ENCODE data around the gene DFFA. TPM values are rescaled to one million over a fixed set of nuclear protein-coding genes. Genes with fewer than 3 reads are reported as not detected.
A peak's percentile ranks its signal among the peaks of the same experiment; 100 is the strongest.

The DFFA gene
- total RNA-seq, 4 donors from 2014 or later, result 7.5 to 31.6 (median 17.1) TPM

DNA sequence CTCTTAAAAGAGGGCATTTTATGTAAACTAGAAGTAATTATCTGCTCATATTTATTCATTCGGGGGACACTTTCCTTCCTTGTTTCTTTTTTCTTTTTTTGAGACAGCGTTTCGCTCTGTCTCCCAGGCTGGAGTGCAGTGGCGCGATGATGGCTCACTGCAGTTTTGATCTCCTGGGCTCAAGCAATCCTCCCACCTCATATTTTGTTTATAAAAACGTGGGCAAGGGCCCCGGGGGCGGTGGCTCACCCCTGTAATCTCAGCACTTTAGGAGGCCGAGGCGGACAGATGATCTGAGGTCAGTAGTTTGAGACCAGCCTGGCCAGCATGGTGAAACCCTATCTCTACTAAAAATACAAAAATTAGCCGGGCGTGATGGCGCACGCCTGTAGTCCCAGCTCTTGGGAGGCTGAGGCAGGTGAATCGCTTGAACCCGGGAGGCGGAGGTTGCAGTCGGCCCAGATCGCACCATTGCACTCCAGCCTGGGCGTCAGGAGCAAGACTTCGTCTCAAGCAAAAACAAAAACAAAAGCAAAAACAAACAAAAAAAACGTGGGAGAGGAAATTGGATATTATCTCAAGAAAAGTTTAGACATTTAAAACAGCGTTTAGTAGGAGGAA is 926 bp upstream of the DFFA start:
- TF ChIP-seq POLR2A (IDR thresholded peaks at IDR 0.05), result no peak
- no peak for TF ChIP-seq EP300 (IDR thresholded peaks at IDR 0.05; ENCODE audit: low read depth)
- TF ChIP-seq POLR2AphosphoS5 (IDR thresholded peaks at IDR 0.05), result no peak
- no peak for TF ChIP-seq CTCF (IDR thresholded peaks at IDR 0.05)
- intact Hi-C loops (cut with DNase I; ENCODE audit: low total_unique reads), result loop anchor here (10.0 kb wide), 1 partner anchor 1822 kb away; no protein-coding TSS in a partner anchor
- Histone ChIP-seq H3K4me3 (peak overlapping the region in 2 of 4 donors; percentile 67 to 88), H3K27me3 (no peaks in the 10 kb centered on the region), H3K27ac (peak overlapping the region; percentile 71 to 84 (median 80)), H3K36me3 (peaks cover 0 to 10% (median 3%) of the 10 kb centered on the region in 4 donors), H3K4me1 (peaks cover 11 to 35% (median 27%) of the 10 kb centered on the region in 4 donors), H3K9me3 (no peaks in the 10 kb centered on the region)
- in situ Hi-C loops (cut with MboI; ENCODE audit: low pct_ligation_motif_present in 1 of 4, low pct_unique_long_range_greater_than_20kb in 1 of 4, low sequenced_read_pairs in 3 of 4), result no loop called here
- DNase-seq, result no peak
- WGBS, 2 donors (ENCODE audit: low coverage in 1 of 2), result 80 to 90% methylated on average over 23 of the region's 23 CpGs

- WGBS, 2 donors (ENCODE audit: low coverage in 1 of 2), result 10 to 80% methylated on average over 1 to 23 of the region's 23 CpGs
- Histone ChIP-seq H3K4me1 (peaks cover 11 to 33% (median 27%) of the 10 kb centered on the region in 4 donors), H3K27ac (peak overlapping the region; percentile 71 to 84 (median 80)), H3K36me3 (peaks cover 0 to 16% (median 6%) of the 10 kb centered on the region in 4 donors), H3K9me3 (no peaks in the 10 kb centered on the region), H3K27me3 (no peaks in the 10 kb centered on the region), H3K4me3 (peak overlapping the region; percentile 64 to 88 (median 68))
- no peak for TF ChIP-seq CTCF (IDR thresholded peaks at IDR 0.05)
- TF ChIP-seq EP300 (IDR thresholded peaks at IDR 0.05; ENCODE audit: low read depth), result no peak
- TF ChIP-seq POLR2AphosphoS5 (IDR thresholded peaks at IDR 0.05), result no peak
- no peak for TF ChIP-seq POLR2A (IDR thresholded peaks at IDR 0.05)
- in situ Hi-C loops (cut with MboI; ENCODE audit: low pct_ligation_motif_present in 1 of 4, low pct_unique_long_range_greater_than_20kb in 1 of 4, low sequenced_read_pairs in 3 of 4) (no loop called here), intact Hi-C loops (cut with DNase I; ENCODE audit: low total_unique reads) (loop anchor here (10.0 kb wide), 1 partner anchor 1823 kb away; no protein-coding TSS in a partner anchor)
- DNase-seq, result no peak
Measured at GRCh38 chr1:10471411-10472219, 714 bp downstream of the DFFA start.

- Histone ChIP-seq H3K27me3 (no peaks in the 10 kb centered on the region), H3K36me3 (peaks cover 0 to 30% (median 13%) of the 10 kb centered on the region in 4 donors), H3K27ac (no peak overlapping the region), H3K4me3 (no peak overlapping the region), H3K4me1 (peaks cover 11 to 19% (median 17%) of the 10 kb centered on the region in 4 donors), H3K9me3 (no peaks in the 10 kb centered on the region)
- intact Hi-C loops (cut with DNase I; ENCODE audit: low total_unique reads), result loop anchor here (10.0 kb wide), 1 partner anchor 1825 kb away; no protein-coding TSS in a partner anchor
- 93 to 100% methylated on average over 4 of the region's 4 CpGs for WGBS, 2 donors (ENCODE audit: low coverage in 1 of 2)
- TF ChIP-seq POLR2AphosphoS5 (IDR thresholded peaks at IDR 0.05), result no peak
- no peak for TF ChIP-seq POLR2A (IDR thresholded peaks at IDR 0.05)
- no peak for TF ChIP-seq CTCF (IDR thresholded peaks at IDR 0.05)
- TF ChIP-seq EP300 (IDR thresholded peaks at IDR 0.05; ENCODE audit: low read depth), result no peak
- in situ Hi-C loops (cut with MboI; ENCODE audit: low pct_ligation_motif_present in 1 of 4, low pct_unique_long_range_greater_than_20kb in 1 of 4, low sequenced_read_pairs in 3 of 4), result no loop called here
- no peak for DNase-seq
Measured at GRCh38 chr1:10470043-10470442, 2.3 kb downstream of the DFFA start.

- no peaks in the 10 kb centered on the region for H3K27me3 ChIP-seq
- in situ Hi-C loops (cut with MboI; ENCODE audit: low pct_ligation_motif_present in 1 of 4, low pct_unique_long_range_greater_than_20kb in 1 of 4, low sequenced_read_pairs in 3 of 4), result no loop called here
- H3K27ac ChIP-seq, result no peak overlapping the region
- TF ChIP-seq EP300 (IDR thresholded peaks at IDR 0.05; ENCODE audit: low read depth) (no peak), CTCF (IDR thresholded peaks at IDR 0.05) (no peak), POLR2AphosphoS5 (IDR thresholded peaks at IDR 0.05) (no peak), POLR2A (IDR thresholded peaks at IDR 0.05) (no peak)
- H3K4me1 ChIP-seq, result peaks cover 8 to 10% (median 9%) of the 10 kb centered on the region in 4 donors
- WGBS, 2 donors (ENCODE audit: low coverage in 1 of 2), result 98% methylated on average over 2 of the region's 2 CpGs; no CpG with 5 or more reads in 1 of the 2 donors
- DNase-seq, result no peak
- no peaks in the 10 kb centered on the region for H3K9me3 ChIP-seq
- H3K4me3 ChIP-seq, result no peak overlapping the region
- intact Hi-C loops (cut with DNase I; ENCODE audit: low total_unique reads), result no loop called here
- peaks cover 0 to 53% (median 23%) of the 10 kb centered on the region in 4 donors for H3K36me3 ChIP-seq
Measured at GRCh38 chr1:10467078-10467477, 5.3 kb downstream of the DFFA start.
